NOMO-1 treated with dmso at 0.1 percent for 144 hours (cell line): ENCODE measurements around the gene CD74.
A peak's percentile ranks its signal among the peaks of the same experiment; 100 is the strongest.

Experiments
- DNase-seq: peaks from one replicate; lab custom pipeline; 2025; ENCODE audit not compliant: unreplicated experiment; lab: John Stamatoyannopoulos, UW

CD74 gene

GRCh38 chr5:150410524-150411244 is 2.0 kb downstream of the CD74 start:
- peak; percentile 93 for DNase-seq

GRCh38 chr5:150409638-150410523 is 2.8 kb downstream of the CD74 start:
- DNase-seq, result peak; percentile 80

- no peak for DNase-seq
Measured at GRCh38 chr5:150408231-150408943, 4.3 kb downstream of the CD74 start.

GRCh38 chr5:150407096-150407720 is 5.5 kb downstream of the CD74 start:
- no peak for DNase-seq

GRCh38 chr5:150406723-150407095 is 6.0 kb downstream of the CD74 start:
- DNase-seq, result no peak

- DNase-seq, result no peak
Measured at GRCh38 chr5:150406103-150406722, 6.5 kb downstream of the CD74 start.

- DNase-seq, result no peak
Measured at GRCh38 chr5:150404941-150405816, 7.5 kb downstream of the CD74 start.

GRCh38 chr5:150404535-150404934 is 8.2 kb downstream of the CD74 start:
- DNase-seq, result no peak

- DNase-seq, result no peak
Measured at GRCh38 chr5:150404121-150404520, 8.6 kb downstream of the CD74 start.

- no peak for DNase-seq
Measured at GRCh38 chr5:150402901-150403342, 9.8 kb downstream of the CD74 start.

GRCh38 chr5:150402229-150402773 is 10.4 kb downstream of the CD74 start:
- DNase-seq, result no peak

GRCh38 chr5:150401376-150402228 is 11.1 kb downstream of the CD74 start:
- no peak for DNase-seq

- no peak for DNase-seq
Measured at GRCh38 chr5:150401076-150401375, 11.7 kb downstream of the CD74 start.

GRCh38 chr5:150400316-150401075 is 12.2 kb downstream of the CD74 start:
- no peak for DNase-seq

GRCh38 chr5:150399524-150400211 is 13.0 kb downstream of the CD74 start:
- DNase-seq, result no peak

GRCh38 chr5:150398722-150399523 is 13.8 kb downstream of the CD74 start:
- DNase-seq, result no peak
